Measurements from ENCODE around the gene EYA4.

Gene EYA4

DNA sequence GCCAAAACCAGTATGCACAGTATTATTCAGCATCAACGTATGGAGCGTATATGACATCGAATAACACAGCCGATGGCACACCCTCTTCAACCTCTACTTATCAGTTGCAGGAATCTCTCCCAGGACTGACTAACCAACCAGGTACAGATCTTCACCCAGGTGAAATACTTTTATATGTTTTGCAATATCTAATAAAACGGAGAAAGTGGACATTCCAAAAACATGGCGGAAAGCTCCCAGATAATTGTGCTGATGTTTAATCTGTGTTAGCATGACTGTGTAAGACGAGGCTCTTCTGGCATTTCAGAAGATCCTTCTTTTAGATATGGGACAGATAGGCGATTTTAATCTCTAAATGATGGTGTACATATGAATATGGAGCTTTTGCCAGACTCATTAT is 227.4 kb downstream of the EYA4 start:
- no peak overlapping the region for H3K4me3 ChIP-seq (ENCODE audit: low read depth, low read length)
- TF ChIP-seq, protein P1, sequence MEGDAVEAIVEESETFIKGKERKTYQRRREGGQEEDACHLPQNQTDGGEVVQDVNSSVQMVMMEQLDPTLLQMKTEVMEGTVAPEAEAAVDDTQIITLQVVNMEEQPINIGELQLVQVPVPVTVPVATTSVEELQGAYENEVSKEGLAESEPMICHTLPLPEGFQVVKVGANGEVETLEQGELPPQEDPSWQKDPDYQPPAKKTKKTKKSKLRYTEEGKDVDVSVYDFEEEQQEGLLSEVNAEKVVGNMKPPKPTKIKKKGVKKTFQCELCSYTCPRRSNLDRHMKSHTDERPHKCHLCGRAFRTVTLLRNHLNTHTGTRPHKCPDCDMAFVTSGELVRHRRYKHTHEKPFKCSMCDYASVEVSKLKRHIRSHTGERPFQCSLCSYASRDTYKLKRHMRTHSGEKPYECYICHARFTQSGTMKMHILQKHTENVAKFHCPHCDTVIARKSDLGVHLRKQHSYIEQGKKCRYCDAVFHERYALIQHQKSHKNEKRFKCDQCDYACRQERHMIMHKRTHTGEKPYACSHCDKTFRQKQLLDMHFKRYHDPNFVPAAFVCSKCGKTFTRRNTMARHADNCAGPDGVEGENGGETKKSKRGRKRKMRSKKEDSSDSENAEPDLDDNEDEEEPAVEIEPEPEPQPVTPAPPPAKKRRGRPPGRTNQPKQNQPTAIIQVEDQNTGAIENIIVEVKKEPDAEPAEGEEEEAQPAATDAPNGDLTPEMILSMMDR (IDR thresholded peaks at IDR 0.05; ENCODE audit: low read depth, low read length), result no peak

DNA sequence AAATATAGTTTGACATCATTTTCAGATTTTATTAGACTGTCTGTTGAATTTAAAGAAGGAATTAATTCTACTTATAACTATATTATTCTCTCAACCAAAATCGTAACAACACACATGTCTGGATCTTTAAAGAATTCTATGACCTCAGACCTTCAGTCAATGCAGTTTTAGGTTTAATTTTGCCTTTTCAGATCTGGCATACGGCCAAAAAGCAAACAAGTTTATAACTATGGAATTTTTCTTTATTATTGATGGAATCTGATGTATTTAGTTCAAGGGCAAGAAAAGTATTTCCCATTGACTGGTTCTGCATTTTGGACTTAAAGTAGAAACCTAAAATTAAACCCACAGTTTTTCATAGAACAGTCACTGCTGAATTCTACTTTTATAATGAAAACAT is 233.4 kb downstream of the EYA4 start:
- no peak overlapping the region for H3K4me3 ChIP-seq (ENCODE audit: low read depth, low read length)

DNA sequence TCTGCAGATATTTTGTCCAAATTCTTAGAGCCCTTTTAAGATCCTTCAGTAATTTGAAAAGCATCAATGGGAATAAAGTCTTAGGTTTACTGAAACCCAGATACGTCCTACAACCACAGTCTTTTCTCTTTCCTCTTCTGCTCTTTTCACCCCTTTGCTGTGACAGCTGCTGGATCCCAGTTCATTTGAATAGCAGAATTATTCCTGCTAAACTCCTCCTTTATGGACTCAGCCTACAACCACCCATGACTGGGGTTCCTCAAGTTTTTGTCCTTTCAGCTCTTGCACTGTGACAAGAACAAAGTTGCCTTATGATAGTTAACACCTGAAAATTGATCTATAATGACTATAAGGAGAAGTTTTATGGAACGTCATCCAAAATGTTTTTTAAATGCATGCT is 237.5 kb downstream of the EYA4 start:
- TF ChIP-seq, protein P1 (IDR thresholded peaks at IDR 0.05; ENCODE audit: low read depth, low read length), result no peak

More for the DNA sequence above, 233.4 kb downstream of the EYA4 start:
- TF ChIP-seq, protein P1 (IDR thresholded peaks at IDR 0.05; ENCODE audit: low read depth, low read length), result no peak

DNA sequence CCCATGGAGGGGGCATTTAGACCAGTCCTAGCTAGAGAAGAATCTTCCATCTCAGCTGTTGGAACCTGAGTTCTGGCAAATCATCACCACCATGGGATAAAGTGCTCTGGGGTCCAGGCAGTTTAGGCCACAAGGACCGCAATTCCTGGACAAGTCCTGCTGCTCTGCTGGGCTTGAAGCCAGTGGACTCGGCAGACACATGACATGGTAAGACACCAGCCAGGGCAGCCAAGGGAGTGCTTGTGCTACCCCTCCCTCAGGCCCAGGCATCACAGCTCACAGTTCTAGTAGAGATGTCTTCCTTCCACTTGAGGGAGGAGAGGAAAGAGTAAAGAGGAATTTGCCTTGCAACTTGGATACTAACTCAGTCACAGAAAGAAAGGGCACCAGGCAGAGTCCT is 246.0 kb downstream of the EYA4 start:
- TF ChIP-seq, protein P1 (IDR thresholded peaks at IDR 0.05; ENCODE audit: low read depth, low read length), result no peak
- no peak overlapping the region for H3K4me3 ChIP-seq (ENCODE audit: low read depth, low read length)

More for the DNA sequence above, 237.5 kb downstream of the EYA4 start:
- H3K4me3 ChIP-seq (ENCODE audit: low read depth, low read length), result no peak overlapping the region

DNA sequence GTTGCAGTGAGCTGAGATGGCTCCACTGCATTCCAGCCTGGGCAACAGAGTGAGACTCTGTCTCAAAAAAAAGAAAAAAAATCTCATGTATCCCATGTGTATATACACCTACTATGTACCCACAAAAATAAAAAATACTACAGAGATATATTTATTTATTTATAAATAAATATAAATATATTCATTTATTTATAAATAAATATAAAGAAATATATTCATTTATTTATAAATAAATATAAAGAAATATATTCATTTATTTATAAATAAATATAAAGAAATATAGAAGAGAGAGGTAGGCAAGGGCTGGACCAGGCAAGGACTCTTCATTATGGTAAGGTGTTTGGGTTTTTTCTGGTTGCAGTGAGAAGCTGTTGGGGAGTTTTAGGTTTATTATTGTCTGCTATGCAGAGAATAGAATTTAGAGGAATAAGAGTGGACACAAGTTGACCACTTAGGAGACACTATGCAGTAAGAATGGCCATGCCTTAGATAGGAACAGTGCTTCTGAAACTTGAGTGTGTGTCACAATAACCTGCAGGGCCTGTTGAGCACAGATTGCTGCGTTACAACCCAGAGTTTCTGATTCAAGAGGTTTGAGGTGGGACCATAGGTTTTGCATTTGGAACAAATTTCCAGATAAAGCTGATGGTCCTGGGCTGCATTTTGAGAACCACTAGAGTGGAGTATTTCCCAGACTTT is 254.2 kb downstream of the EYA4 start:
- no peak overlapping the region for H3K4me3 ChIP-seq (ENCODE audit: low read depth, low read length)
- TF ChIP-seq, protein P1 (IDR thresholded peaks at IDR 0.05; ENCODE audit: low read depth, low read length), result no peak

DNA sequence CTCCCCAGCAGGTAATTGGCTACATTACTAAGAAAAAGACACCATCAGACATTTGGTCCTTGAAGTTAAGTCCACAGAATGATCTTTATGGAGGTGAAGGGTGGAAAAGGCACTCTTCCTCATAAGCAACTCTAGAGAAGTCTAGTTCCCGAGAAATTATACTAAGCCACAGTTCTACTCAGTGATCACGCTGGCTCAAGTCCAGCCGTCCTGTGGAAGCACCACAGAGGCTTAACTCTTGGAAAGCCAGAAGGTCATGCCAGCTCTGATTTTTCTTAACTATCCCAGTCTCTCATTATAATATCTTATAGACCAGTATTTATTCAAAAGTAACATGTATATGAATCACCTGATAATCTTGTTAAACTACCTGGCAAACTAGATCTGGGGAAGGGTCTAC is 258.5 kb downstream of the EYA4 start:
- H3K4me3 ChIP-seq (ENCODE audit: low read depth, low read length), result no peak overlapping the region
- TF ChIP-seq, protein P1 (IDR thresholded peaks at IDR 0.05; ENCODE audit: low read depth, low read length), result no peak

DNA sequence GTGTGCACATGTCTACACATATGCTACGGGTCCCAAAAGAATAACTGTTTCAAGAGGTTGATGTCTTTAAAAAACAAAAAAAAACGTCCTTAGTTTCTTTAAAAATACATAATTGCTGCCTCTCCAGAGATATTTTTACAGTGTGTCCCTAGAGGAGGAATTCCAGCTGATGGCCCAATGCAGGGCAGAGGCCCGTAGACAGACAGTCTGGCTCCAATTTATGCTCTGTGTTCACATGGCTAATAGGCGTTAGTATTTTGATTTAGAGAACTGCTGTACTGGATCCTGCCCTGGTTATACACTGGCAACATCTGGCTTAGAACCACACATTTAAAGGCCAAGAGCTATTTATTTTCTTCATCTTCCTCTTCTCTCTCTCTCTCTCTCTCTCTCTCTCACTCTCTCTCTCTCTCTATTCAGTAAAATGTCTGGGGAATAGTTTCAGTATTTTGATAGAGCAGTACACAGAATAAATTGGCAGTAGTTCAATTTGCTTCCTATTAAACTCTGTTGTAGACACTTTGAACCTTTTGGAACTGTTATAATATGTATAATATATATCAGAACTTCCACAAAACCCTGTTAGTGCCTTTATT is 260.6 kb downstream of the EYA4 start:
- TF ChIP-seq, protein P1 (IDR thresholded peaks at IDR 0.05; ENCODE audit: low read depth, low read length), result no peak
- H3K4me3 ChIP-seq (ENCODE audit: low read depth, low read length), result no peak overlapping the region

Measured in WI38 (cell line).